ENCODE results near the gene HDDC3. TPM values are rescaled to one million over a fixed set of nuclear protein-coding genes. Genes with fewer than 3 reads are reported as not detected.

The HDDC3 gene
- total RNA-seq, 6 experiments from 2014 or later, result 11.2 to 15.7 (median 13.5) TPM

- no peak overlapping the region for H3K4me3 Mint-ChIP-seq
Measured at GRCh38 chr15:90895571-90896117, 36.7 kb downstream of the HDDC3 start.

GRCh38 chr15:90893175-90894090 is 38.9 kb downstream of the HDDC3 start:
- H3K27ac Mint-ChIP-seq, result no peak overlapping the region

More at GRCh38 chr15:90895571-90896117, 36.7 kb downstream of the HDDC3 start:
- no peaks in the 10 kb centered on the region for H3K36me3 Mint-ChIP-seq (ENCODE audit: low read depth)
- TF ChIP-seq CTCF (IDR thresholded peaks at IDR 0.05), result 0 out of 2 replicates have a peak, but pooled peaks have one; percentile 23
- H3K27me3 Mint-ChIP-seq (ENCODE audit: insufficient read depth), result peaks cover 2% of the 10 kb centered on the region
- H3K4me1 Mint-ChIP-seq (ENCODE audit: low read depth), result no peaks in the 10 kb centered on the region
- H3K9me3 Mint-ChIP-seq, result no peaks in the 10 kb centered on the region
- no peak overlapping the region for H3K27ac Mint-ChIP-seq
- no peak for DNase-seq

GRCh38 chr15:90892498-90893174 is 39.7 kb downstream of the HDDC3 start:
- TF ChIP-seq CTCF (IDR thresholded peaks at IDR 0.05), result no peak
- H3K27ac Mint-ChIP-seq, result no peak overlapping the region
- H3K27me3 Mint-ChIP-seq (ENCODE audit: insufficient read depth), result peaks cover 2% of the 10 kb centered on the region
- H3K4me1 Mint-ChIP-seq (ENCODE audit: low read depth), result no peaks in the 10 kb centered on the region
- no peaks in the 10 kb centered on the region for H3K9me3 Mint-ChIP-seq
- no peak for DNase-seq
- no peak overlapping the region for H3K4me3 Mint-ChIP-seq
- no peaks in the 10 kb centered on the region for H3K36me3 Mint-ChIP-seq (ENCODE audit: low read depth)

More at GRCh38 chr15:90893175-90894090, 38.9 kb downstream of the HDDC3 start:
- Mint-ChIP-seq H3K36me3 (ENCODE audit: low read depth) (no peaks in the 10 kb centered on the region), H3K9me3 (no peaks in the 10 kb centered on the region), H3K4me3 (no peak overlapping the region), H3K4me1 (ENCODE audit: low read depth) (no peaks in the 10 kb centered on the region), H3K27me3 (ENCODE audit: insufficient read depth) (peaks cover 2% of the 10 kb centered on the region)
- TF ChIP-seq CTCF (IDR thresholded peaks at IDR 0.05), result peak; percentile 52
- DNase-seq, result no peak

GRCh38 chr15:90892023-90892422 is 40.3 kb downstream of the HDDC3 start:
- TF ChIP-seq CTCF (IDR thresholded peaks at IDR 0.05), result no peak
- DNase-seq, result no peak
- Mint-ChIP-seq H3K27ac (no peak overlapping the region), H3K4me1 (ENCODE audit: low read depth) (no peaks in the 10 kb centered on the region), H3K36me3 (ENCODE audit: low read depth) (no peaks in the 10 kb centered on the region), H3K27me3 (ENCODE audit: insufficient read depth) (peaks cover 2% of the 10 kb centered on the region), H3K4me3 (no peak overlapping the region), H3K9me3 (no peaks in the 10 kb centered on the region)

GRCh38 chr15:90891346-90891949 is 40.9 kb downstream of the HDDC3 start:
- no peak overlapping the region for H3K4me3 Mint-ChIP-seq
- H3K4me1 Mint-ChIP-seq (ENCODE audit: low read depth), result peaks cover under 1% of the 10 kb centered on the region; the same call in 1 of the 2 replicates
- no peak for TF ChIP-seq CTCF (IDR thresholded peaks at IDR 0.05)

More at GRCh38 chr15:90891346-90891949, 40.9 kb downstream of the HDDC3 start:
- H3K36me3 Mint-ChIP-seq (ENCODE audit: low read depth), result no peaks in the 10 kb centered on the region
- H3K27ac Mint-ChIP-seq, result no peak overlapping the region
- peaks cover 2% of the 10 kb centered on the region for H3K27me3 Mint-ChIP-seq (ENCODE audit: insufficient read depth)
- no peaks in the 10 kb centered on the region for H3K9me3 Mint-ChIP-seq
- DNase-seq, result no peak
